ENCODE results near the gene LY6G6F.

GRCh38 chr6:31715022-31715958 lies 8.6 kb downstream of the LY6G6F start, which contains the start of gene LY6G6D:
- TF ChIP-seq, protein P1, sequence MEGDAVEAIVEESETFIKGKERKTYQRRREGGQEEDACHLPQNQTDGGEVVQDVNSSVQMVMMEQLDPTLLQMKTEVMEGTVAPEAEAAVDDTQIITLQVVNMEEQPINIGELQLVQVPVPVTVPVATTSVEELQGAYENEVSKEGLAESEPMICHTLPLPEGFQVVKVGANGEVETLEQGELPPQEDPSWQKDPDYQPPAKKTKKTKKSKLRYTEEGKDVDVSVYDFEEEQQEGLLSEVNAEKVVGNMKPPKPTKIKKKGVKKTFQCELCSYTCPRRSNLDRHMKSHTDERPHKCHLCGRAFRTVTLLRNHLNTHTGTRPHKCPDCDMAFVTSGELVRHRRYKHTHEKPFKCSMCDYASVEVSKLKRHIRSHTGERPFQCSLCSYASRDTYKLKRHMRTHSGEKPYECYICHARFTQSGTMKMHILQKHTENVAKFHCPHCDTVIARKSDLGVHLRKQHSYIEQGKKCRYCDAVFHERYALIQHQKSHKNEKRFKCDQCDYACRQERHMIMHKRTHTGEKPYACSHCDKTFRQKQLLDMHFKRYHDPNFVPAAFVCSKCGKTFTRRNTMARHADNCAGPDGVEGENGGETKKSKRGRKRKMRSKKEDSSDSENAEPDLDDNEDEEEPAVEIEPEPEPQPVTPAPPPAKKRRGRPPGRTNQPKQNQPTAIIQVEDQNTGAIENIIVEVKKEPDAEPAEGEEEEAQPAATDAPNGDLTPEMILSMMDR (IDR thresholded peaks at IDR 0.05; ENCODE audit: low read length): no peak
- no peak for TF ChIP-seq EZH2 (IDR thresholded peaks at IDR 0.05; ENCODE audit: borderline replicate concordance, low read length)

Data from OCI-LY1 (cell line).